Panc1 (cell line): ENCODE measurements around the gene RAP2B.

Experiments
- POLR2AphosphoS5 ChIP-seq: IDR thresholded peaks from 2 replicates; pipeline ENCODE4 v1.6.1; 2012; ENCODE audit warnings: mild to moderate bottlenecking, low read depth, low read length, moderate library complexity
- SIN3A ChIP-seq: IDR thresholded peaks from 2 replicates; pipeline ENCODE4 v1.6.1; 2012; ENCODE audit warnings: low read depth, mild to moderate bottlenecking, low read length, moderate library complexity, borderline replicate concordance; ENCODE audit not compliant: insufficient read depth
- TCF7L2 ChIP-seq: IDR thresholded peaks from 2 replicates; pipeline ENCODE4 v1.6.1; 2011; ENCODE audit warnings: mild to moderate bottlenecking, low read depth, low read length, inconsistent platforms
- TF ChIP-seq, protein P1 (sequence below): fragments of 450-650 bp; IDR thresholded peaks from 2 replicates; pipeline ENCODE4 v1.5.1; 2017; ENCODE audit warnings: mild to moderate bottlenecking
- TF ChIP-seq, protein P2 (sequence below), 2 experiments: IDR thresholded peaks; 2 replicates each; pipeline ENCODE4 v1.6.1; 2011 to 2012; ENCODE audit warnings: low read depth in 2 of 2, control low read depth in 1 of 2, low read length in 1 of 2, mild to moderate bottlenecking in 1 of 2, moderate library complexity in 1 of 2; ENCODE audit not compliant: insufficient read depth in 1 of 2

DNA sequence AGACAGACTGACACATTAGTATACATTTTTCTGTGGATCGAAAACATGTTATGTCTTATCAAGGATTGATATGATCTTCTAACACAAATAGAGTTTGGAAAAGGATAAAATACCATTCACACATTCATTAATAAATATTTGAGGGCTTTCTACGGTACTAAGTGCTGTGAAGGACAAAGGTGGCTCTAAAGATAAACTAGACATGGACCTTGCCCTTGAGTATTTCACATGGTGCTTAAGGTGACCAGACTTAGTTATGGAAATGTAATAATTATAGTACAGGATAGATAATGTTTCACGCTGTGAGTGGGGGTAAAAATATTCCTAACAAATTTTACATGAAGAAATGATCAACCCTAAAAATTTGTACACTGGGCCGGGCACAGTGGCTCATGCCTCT is 3.8 kb upstream of the RAP2B start:
- TF ChIP-seq, protein P1, sequence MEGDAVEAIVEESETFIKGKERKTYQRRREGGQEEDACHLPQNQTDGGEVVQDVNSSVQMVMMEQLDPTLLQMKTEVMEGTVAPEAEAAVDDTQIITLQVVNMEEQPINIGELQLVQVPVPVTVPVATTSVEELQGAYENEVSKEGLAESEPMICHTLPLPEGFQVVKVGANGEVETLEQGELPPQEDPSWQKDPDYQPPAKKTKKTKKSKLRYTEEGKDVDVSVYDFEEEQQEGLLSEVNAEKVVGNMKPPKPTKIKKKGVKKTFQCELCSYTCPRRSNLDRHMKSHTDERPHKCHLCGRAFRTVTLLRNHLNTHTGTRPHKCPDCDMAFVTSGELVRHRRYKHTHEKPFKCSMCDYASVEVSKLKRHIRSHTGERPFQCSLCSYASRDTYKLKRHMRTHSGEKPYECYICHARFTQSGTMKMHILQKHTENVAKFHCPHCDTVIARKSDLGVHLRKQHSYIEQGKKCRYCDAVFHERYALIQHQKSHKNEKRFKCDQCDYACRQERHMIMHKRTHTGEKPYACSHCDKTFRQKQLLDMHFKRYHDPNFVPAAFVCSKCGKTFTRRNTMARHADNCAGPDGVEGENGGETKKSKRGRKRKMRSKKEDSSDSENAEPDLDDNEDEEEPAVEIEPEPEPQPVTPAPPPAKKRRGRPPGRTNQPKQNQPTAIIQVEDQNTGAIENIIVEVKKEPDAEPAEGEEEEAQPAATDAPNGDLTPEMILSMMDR, result no peak
- TF ChIP-seq TCF7L2 (no peak), SIN3A (no peak), POLR2AphosphoS5 (no peak)
- TF ChIP-seq, protein P2, sequence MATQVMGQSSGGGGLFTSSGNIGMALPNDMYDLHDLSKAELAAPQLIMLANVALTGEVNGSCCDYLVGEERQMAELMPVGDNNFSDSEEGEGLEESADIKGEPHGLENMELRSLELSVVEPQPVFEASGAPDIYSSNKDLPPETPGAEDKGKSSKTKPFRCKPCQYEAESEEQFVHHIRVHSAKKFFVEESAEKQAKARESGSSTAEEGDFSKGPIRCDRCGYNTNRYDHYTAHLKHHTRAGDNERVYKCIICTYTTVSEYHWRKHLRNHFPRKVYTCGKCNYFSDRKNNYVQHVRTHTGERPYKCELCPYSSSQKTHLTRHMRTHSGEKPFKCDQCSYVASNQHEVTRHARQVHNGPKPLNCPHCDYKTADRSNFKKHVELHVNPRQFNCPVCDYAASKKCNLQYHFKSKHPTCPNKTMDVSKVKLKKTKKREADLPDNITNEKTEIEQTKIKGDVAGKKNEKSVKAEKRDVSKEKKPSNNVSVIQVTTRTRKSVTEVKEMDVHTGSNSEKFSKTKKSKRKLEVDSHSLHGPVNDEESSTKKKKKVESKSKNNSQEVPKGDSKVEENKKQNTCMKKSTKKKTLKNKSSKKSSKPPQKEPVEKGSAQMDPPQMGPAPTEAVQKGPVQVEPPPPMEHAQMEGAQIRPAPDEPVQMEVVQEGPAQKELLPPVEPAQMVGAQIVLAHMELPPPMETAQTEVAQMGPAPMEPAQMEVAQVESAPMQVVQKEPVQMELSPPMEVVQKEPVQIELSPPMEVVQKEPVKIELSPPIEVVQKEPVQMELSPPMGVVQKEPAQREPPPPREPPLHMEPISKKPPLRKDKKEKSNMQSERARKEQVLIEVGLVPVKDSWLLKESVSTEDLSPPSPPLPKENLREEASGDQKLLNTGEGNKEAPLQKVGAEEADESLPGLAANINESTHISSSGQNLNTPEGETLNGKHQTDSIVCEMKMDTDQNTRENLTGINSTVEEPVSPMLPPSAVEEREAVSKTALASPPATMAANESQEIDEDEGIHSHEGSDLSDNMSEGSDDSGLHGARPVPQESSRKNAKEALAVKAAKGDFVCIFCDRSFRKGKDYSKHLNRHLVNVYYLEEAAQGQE (IDR thresholded peaks at IDR 0.05; ENCODE audit: insufficient read depth in 1 of 2, low read depth in 2 of 2, low read length in 1 of 2), result no peak
